NCI-H2107 treated with DMSO at 0.1 percent for 48 hours (cell line): ENCODE data around the gene SLC35C1.
"Not testable (repeated sequence)": the region's sequence is repeated elsewhere in the genome, so short reads cannot be mapped to it uniquely, and the experiment has no call there.

Experiments used
- DNase-seq: peaks from one replicate; lab custom pipeline; 2025; ENCODE audit not compliant: unreplicated experiment; lab: John Stamatoyannopoulos, UW

SLC35C1 gene

DNA sequence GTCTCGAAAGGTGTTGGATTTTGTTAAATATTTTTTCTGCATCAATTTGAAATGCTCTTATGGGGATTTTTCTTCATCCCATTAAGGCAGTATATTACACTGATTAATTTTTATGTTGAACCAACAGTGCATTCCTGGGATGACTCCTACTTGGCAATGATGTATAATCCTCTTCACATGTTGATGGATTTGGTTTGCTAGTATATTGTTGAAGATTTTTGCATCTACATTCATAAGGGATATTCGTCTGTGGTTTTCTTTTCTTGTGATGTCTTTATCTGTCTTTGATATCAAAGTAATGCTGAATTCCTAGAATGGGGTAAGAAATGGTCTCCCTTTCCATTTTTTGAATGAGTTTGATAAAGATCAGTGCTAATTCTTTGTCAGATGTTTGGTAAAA lies 18.7 kb upstream of the SLC35C1 start:
- no peak for DNase-seq

DNA sequence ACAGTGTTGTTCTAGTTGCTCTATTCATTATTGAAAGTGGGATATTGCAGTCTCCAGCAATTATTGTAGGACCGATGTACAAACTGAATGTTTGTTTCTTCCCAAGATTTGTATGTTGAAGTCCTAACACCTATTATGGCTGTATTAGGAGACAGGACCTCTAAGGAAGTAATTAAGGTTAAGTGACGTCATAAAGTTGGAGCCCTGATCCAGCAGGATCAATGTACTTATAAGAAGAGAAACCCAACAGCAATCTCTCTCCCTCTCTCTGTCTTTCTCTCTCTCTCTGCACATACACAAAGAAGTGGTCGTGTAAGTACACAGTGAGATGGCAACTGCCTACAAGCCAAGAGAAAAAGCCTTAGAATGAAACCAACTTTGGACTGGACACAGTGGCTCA lies 16.1 kb upstream of the SLC35C1 start:
- no peak for DNase-seq

DNA sequence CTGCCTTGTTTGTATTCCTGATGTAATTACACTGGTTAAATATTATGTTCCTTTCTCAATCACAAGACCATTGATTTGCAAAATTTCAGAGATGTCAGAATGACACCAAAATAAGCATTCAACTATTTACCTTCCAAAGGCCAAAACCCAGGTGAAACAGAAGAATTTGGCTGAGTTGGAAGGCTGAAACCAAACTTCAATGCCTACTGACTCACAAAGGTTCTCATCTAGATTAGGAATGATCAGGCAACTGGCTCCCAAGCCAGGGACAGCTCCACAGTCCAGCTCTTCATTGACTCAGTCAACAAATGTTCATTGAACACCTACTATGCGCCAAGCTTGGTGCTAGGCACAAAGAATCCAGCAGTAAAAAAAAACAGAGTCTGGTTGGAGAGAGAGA lies 13.4 kb upstream of the SLC35C1 start:
- DNase-seq: no peak

DNA sequence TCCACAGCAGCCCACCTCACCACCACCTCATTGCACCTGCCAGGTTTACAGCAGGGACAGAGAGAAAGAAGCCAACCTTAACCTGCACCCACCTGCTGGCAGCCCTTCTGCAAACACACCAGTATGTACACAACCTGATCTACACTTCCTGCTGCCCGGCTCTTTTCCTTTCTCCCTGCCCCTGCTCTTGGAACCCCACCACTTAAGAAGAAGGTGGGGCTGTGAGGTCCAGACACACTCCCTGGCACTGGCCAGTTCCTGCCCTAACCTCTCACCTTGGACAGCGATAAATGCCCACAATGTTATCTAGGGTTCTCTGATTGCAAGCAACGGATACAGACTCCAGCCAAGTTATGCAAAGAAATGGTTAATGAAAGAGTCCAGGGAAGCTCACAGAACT lies 10.8 kb upstream of the SLC35C1 start:
- DNase-seq: no peak

DNA sequence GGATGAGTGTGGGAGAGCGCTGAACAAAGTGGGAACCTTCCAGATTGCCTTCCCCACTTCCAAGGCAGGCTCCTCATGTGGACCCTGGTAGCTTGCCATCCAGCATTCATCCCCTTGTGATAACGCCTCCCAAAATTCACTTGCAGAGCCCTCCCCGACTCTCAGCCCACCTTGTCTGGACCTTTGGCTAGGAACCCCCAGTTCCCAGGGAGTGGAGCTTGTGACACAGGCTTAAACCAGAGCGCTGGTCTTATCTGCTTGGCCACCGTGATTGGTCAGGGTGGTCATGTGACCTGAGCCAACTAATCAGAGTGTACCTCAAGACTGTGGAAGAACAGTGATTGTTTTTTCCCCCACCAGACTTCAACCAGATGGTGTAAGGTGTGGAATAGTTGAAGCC lies 9.6 kb upstream of the SLC35C1 start:
- DNase-seq: no peak

DNA sequence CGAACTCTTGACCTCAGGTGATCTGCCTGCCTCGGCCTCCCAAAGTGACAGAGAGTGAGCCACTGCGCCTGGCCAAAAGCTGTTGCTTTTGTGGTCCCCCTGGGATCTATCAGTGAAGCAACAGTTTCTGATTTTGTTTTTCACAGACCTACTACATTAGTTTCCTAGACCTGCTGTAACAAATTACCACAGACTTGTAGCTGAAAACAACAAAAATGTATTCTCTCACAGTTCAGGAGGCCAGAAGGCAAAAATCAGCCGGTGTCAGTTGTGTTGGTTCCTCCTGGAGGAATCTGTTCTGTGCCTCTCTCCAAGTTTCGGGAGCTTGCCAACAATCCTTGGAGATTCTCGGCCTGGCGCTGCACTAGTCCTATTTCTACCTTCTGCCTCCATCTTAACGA lies 8.5 kb upstream of the SLC35C1 start:
- no peak for DNase-seq

DNA sequence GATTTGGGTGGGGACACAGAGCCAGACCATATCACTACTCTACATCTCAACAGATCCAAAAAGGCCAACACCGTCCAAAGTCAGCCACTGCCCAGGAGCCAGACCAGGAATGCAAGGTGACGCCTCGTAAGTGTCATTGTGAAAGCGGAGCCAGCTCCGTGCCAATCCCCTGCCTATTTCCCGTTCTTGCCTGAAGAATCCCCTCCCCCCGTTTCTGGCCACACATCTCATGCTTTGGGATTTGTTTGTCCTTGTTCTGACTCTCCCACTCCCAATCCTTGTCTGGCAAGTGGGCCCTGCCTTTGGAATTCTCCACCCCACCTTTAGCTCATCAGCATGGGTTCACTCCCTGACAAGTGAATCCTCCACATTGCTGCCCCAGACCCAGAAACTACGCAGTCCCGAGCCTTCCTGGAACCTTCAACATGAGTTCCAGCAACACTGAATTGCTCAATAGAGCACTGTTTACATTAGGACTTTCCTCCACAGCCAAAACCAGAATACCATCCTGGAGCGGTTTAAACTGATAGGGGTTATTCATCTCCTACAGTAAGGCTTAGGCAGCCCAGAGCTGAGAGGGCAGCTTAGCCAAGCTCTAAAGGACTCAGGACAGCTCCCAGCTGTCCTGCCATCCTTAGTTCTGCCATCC lies 6.0 kb upstream of the SLC35C1 start:
- no peak for DNase-seq

DNA sequence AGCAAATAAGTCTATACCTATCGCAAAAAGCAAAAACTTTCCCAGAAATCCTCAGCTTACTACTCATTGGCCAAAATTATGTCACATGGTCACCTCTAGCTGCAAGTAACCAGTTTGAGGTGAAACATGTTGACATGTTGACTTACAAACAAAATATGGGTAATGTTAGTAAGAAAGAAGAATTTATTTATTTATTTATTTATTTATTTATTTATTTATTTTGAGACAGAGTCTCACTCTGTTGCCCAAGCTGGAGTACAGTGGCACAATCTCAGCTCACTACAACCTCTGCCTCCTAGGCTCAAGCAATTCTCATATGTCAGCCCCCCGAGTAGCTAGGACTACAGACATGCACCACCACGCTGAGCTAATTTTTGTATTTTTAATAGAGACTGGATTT lies 5.4 kb upstream of the SLC35C1 start:
- no peak for DNase-seq

DNA sequence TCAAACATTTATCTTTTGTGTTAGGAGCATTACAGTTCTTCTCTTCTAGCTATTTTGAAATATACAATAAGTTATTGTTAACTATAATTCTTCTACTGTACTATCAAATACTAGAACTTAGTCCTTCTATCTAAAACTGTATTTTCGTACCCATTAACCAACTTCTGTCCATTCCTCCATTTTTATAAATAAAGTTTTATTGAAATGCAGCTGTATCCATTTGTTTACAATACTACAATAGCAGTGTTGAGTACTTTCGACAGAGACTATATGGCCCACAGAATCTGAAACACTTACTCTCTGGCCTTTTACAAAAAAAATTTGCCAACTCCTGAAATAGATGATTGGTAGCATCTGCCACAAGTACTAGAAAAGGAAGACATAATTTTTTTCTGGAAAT lies 4.7 kb upstream of the SLC35C1 start:
- no peak for DNase-seq

DNA sequence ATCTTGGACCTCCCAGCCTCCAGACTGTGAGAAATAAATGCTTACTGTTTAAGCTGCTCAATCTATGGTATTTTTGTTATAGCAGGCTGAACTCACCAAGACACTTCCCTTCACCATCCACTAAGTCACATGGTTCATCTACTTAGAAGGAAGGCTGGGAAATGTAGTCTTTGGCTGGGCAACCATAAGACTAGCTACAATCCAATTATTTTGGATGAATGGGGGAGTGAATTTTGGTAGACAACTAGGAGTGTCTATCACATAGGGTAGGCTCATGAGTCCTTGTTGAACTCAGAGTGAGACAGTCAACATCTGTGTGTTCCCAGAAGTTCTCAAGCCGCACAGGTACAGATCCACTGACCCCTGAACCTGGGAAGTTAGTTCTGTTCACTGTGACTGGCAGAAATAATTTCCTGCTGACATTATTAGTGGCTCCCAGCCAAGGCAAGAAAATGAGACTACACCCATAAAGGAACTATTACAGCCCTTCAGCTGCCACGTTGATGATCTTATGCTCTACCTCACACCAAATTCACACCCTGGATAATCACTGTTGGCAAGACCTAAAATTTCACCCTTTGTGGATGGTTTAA lies 3.1 kb upstream of the SLC35C1 start:
- DNase-seq: no peak

DNA sequence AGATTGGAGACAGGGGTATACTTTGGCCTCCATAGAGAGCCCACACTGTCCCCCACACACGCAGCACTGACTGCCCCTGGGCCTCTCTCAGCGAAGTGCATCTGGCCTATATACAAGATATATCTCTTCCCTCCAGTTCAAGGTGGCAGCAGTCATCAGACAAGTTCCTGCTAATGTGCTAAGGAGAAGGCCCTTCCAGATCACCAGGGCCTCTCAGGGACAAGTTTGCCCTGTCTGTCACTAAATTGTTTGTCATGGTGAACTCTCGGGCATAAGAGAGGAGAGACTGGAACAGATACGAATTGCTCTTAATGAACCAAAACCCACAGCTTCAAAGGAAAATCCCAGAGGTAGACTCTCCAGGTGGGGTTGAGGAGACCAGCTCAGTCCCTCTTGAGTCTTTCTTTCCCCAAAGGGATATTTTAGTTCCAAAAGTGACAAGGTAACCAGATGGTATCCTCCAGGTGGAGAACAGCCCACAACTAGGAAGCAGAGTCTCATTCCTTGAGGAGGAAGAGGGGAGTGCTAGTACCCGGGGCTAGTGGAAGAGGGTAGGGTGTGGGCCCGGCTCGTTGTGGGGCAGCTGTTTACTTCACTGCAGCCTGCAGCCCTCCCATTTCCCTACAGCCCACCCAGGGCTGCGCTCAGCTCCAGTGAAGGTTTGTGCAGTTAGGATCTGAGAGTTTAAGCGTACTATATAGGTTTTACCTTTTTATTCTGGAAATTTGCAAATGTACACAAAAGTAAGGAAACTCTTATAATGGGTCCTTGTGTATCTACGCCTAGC lies 2.2 kb upstream of the SLC35C1 start:
- DNase-seq: no peak

DNA sequence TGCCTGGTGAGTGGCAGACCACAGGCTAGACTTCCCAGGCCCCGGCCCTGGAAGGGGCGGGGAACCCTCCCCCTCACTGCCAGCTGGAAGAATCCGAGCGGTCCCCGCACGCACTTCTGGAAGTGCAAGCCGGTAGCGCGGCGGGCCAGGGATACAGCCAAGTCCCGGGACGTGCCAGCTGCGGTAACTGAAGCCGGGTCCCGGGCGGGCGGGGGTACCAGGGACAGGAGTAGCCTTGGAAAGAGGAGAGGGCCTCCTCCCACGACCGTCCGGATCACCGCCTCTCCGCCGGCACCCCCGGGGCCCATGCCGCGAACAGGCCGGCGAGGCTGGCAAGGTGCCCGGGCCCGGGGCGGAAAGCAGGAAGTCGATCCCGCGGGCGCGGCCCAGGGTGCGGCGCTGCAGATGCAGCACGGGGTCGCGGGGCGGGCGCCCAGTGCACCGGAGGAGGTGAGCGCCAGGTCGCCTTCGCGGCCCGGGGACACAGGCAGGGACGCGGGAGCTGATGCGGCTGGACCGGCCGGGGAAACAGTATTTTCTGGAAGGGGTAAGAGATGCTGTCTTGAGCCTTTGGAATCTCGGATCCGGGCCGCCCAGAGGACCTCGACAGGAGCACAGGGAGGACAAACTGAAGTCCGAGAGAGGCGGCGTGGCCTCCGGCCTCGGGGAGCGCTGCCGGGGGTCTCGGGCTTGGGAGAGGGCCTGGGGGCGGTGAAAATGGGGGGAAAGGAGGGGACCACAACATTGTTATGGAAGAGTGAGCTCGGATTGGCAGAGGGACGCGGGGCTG lies 783 bp upstream of the SLC35C1 start:
- no peak for DNase-seq

DNA sequence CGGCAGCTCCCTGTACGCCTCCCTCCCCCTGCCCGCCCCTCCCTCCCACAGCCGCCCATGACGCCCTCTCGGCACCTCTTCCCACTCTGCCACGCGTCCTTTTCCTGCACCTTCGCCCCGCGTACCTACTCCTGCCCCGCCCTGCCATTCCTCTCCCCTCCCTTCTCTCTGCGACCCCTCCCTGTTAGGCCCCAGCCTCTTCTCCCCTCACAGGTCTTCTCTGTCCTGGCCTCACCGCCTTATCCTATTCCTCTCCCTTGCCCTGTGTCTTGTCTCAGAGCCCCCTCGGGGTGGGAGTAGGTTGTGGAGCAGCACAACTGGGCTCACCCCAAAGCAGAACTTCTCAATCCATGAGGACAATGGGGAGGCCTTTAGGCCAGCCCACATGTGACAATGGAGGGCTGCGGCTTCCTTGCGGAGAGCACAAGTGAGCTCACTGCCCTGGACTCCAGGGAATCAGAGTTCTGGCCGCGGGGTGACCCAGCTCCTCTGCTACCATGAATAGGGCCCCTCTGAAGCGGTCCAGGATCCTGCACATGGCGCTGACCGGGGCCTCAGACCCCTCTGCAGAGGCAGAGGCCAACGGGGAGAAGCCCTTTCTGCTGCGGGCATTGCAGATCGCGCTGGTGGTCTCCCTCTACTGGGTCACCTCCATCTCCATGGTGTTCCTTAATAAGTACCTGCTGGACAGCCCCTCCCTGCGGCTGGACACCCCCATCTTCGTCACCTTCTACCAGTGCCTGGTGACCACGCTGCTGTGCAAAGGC lies 539 bp downstream of the SLC35C1 start:
- DNase-seq: no peak

DNA sequence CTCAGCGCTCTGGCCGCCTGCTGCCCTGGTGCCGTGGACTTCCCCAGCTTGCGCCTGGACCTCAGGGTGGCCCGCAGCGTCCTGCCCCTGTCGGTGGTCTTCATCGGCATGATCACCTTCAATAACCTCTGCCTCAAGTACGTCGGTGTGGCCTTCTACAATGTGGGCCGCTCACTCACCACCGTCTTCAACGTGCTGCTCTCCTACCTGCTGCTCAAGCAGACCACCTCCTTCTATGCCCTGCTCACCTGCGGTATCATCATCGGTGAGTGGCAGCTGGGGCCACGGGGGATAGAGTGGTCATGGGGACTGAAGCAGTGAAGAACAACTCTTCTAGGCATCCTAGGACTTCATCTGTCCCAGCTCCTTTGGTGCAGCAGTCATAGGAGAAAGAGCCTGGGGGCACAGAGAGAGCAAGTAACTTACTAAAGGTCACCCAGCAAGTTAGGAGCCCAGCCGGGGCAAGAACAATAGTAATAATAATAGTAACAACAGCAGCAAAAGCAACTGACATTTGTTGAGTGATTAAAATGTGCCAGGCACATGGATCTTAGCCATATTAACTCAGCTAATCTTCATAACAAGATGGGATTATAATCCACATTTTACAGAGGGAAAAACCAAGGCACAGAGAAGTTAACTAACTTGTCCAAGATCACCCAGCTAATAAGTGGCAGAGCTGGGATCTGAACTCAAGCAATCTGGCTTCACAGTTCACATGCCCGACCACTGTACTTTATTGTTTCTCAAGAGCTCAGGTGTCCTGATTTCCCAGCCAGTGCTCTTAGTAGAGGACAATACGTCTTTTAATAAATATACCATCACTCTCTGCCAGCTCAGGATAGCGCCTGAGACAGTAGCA lies 1.4 kb downstream of the SLC35C1 start:
- DNase-seq: no peak

DNA sequence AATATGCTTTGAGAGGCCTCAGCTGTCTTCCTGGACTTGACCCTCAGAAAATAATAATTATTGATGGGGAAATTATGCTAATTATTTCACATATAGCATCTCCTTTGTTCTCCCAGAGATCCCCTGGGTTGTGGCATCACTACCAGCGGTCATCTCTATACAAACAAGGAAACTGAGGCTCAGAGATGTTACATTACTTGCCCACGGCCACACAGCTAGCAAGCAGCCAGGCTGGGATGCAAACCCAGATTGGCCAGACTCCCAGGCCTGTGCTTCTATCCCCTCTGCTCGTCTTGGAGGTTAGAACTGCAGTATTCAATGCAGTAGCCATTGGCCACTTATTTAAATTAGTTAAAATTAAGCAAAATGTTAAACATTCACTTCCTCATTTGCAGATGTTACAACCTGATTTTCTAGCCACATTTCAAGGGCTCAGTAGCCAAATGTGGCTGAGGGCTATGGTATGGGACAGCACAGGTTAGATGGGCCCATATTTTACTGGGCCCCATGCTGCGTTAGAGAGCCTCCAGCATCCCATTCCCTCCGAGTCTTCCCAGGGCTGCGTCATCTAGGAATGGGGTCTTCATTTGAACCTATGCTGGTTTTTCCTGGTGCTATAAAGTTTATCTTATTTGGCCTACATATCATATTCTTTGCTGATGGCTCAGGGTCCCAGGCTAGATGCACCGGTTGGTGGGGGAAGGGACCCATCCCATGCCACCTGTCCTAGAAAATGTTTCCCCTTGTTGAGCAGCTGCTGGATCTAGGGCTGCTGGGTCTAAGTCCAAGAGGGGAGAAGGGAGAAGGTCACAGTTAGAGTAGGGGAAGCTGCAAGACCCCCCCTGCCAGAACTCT lies 2.2 kb downstream of the SLC35C1 start:
- no peak for DNase-seq

DNA sequence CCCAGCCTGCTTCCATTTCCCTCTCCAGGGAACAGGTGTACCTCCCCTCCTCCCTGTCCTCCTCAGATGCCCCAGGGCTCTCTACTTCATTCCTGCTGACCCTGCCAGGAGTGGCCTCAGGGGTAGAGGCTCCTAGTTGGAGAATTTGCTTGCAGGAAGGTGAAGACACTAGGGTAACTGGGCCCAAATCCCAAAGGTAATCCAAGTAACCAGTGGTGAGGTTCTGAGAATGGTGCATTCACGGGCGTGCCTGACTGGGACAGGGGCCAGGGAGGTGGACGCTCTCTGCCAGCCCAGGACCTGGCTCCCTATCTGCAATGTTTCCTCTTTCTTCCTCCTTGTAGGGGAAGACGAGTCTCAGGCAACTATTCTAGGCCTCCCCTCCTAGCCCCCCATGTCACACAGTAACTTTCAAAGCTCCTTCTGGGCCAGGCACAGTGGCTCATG lies 2.9 kb downstream of the SLC35C1 start:
- DNase-seq: no peak

DNA sequence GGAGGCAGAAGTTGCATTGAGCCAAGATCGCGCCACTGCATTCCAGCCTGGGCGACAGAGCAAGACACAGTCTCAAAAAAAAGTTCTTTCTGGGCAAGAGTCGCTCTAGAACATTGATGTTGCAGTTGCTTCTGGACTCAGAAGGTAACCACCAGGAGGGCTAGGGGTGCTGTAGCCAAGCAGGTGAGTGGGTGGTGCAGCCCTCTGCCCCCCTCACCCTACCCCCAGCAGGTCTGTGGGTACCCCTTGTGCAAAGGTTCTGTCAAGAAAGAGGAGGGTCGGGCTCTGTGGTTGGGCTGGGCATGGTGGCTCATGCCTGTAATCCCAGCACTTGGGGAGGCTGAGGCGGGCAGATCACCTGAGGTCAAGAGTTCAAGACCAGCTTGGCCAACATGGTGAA lies 3.5 kb downstream of the SLC35C1 start:
- not testable (repeated sequence) for DNase-seq

DNA sequence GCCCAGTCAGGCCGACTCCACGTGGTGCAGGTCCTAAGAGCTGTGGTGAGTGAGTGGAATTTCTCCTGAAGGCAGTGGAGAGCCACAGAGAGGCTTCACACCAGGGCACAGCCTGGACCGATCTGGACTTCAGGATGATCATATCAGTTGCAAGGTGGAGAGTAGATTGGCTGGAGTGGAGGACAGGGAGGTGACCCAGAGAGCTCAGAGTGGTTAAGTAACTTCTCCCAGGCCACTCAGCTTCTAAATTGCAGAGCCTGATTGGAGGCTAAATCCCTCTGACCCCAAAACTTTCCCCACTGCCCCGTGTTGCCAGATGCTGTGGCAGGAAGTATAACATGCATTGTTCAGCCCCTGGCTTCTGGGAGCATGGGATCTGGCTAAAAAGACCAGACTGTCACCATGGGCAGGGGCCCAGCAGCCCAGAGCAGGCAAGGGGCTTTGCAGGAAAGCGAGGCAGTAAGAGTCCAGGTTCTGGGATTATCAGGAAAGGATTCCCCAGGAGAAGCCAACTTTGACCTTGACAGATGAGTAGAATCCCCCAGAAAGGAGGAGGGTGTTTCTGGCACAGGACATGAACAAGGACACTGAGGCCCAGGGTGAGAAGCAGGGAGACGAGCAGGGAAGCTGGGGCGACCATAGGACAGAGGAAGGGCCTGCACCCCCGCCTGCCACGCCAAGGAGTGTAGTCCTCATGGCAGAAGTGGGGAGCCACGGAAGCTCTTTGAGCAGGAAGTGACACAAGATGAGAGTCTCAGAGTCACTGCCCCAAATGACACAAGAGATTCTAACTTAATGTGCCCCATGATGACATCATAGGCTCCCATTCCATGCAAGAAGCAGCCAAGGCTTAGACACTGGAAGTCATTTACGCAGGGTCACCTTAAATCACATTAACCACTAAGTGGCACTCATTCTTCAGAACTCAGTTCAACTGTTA lies 4.8 kb downstream of the SLC35C1 start:
- no peak for DNase-seq
